ENCODE measurements around the gene DCX.

DNA sequence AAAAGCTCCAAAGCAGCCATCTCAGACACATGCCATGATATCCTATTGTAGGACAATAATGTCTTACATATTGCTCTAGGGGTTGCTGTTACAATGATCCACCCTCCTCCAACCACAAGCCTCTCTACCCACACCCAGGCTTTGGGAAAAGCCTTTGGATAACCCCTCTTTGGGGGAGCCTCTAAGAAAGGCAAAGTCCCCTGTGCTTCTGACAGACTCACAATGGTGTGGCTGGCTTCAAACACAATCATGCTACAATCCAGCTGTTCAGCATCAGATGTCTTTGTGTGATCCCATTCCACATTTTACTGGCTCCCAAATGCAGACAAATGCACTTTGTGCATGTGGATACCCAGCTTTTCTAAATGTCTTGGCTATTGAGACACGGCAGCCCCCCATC is 75.9 kb downstream of the DCX start:
- TF ChIP-seq POLR2A (IDR thresholded peaks at IDR 0.05; ENCODE audit: low read length) (no peak), GATA1 (IDR thresholded peaks at IDR 0.05; ENCODE audit: low read depth, low read length) (no peak)
